Cardiac muscle cell (in vitro differentiated cells and primary cell): ENCODE data around the gene NUAK1. TPM values are rescaled to one million over a fixed set of nuclear protein-coding genes. Genes with fewer than 3 reads are reported as not detected.

Source experiments
- DNase-seq, 2 donors: peaks; one replicate each; pipeline versions ENCODE4 v3.0.0 to v3.0.0-alpha.2; 2010 to 2017; ENCODE audit warnings: low read depth in 1 of 2, low spot score in 1 of 2
- H3K27ac ChIP-seq: fragments of 200-600 bp; sonication (generic); 2 replicates; pipeline ENCODE4 v1.5.1; 2016
- H3K27me3 ChIP-seq: fragments of 200-600 bp; sonication (generic); 2 replicates; pipeline ENCODE4 v1.6.0; 2016; ENCODE audit warnings: control low read depth
- H3K36me3 ChIP-seq: fragments of 200-600 bp; sonication (generic); 2 replicates; pipeline ENCODE4 v1.5.1; 2016; ENCODE audit warnings: control low read depth
- H3K4me1 ChIP-seq: fragments of 200-600 bp; sonication (generic); 2 replicates; pipeline ENCODE4 v1.8.1; 2017; ENCODE audit warnings: low read depth, mild to moderate bottlenecking, mixed run types
- H3K4me3 ChIP-seq: fragments of 200-600 bp; sonication (generic); 2 replicates; pipeline ENCODE4 v1.5.1; 2016; ENCODE audit warnings: mild to moderate bottlenecking
- H3K9me3 ChIP-seq: fragments of 200-600 bp; sonication (generic); 2 replicates; pipeline ENCODE4 v1.5.1; 2017; ENCODE audit warnings: low read depth, mild to moderate bottlenecking, control low read depth
- CTCF ChIP-seq: IDR thresholded peaks from 2 replicates; pipeline ENCODE4 v1.5.1; 2012; ENCODE audit warnings: low read depth, mild to moderate bottlenecking, low read length
- polyA plus RNA-seq: library from polyadenylated mRNA; unstranded; fragments of >200 nt; fragmentation: Nextera tagmentation; extraction: Ambion mirVana; gene quantifications from 2 replicates; pipeline ENCODE4 v1.2.1, GENCODE V29; 2016
- total RNA-seq: library from RNA; depleted of rRNA; stranded (reverse); fragments of >200 nt; gene quantifications from 2 replicates; pipeline ENCODE4 v1.2.3, GENCODE V29; 2016

Gene NUAK1
- total and polyA plus RNA-seq, 2 experiments from 2014 or later: 2.9 to 7.2 TPM

- Histone ChIP-seq H3K36me3 (no peaks in the 10 kb centered on the region), H3K4me3 (no peak overlapping the region), H3K27me3 (no peaks in the 10 kb centered on the region), H3K27ac (peak overlapping the region; percentile 77), H3K9me3 (no peaks in the 10 kb centered on the region), H3K4me1 (peaks cover 21% of the 10 kb centered on the region)
- TF ChIP-seq CTCF: no peak
- no peak for DNase-seq
Observed at GRCh38 chr12:106080791-106081170, 58.0 kb downstream of the NUAK1 start.

- Histone ChIP-seq H3K4me3 (no peak overlapping the region), H3K27me3 (no peaks in the 10 kb centered on the region), H3K4me1 (peaks cover 27% of the 10 kb centered on the region), H3K36me3 (no peaks in the 10 kb centered on the region), H3K9me3 (no peaks in the 10 kb centered on the region), H3K27ac (peak overlapping the region; percentile 77)
- DNase-seq: peak; percentile 33 to 82
- TF ChIP-seq CTCF: no peak
Observed at GRCh38 chr12:106080041-106080790, 58.5 kb downstream of the NUAK1 start.

GRCh38 chr12:106079148-106079738 lies 59.5 kb downstream of the NUAK1 start:
- Histone ChIP-seq H3K36me3 (no peaks in the 10 kb centered on the region), H3K4me3 (no peak overlapping the region), H3K4me1 (peaks cover 34% of the 10 kb centered on the region), H3K27ac (peak overlapping the region; percentile 77), H3K27me3 (no peaks in the 10 kb centered on the region), H3K9me3 (no peaks in the 10 kb centered on the region)
- TF ChIP-seq CTCF: no peak
- DNase-seq: no peak

GRCh38 chr12:106078358-106079010 lies 60.3 kb downstream of the NUAK1 start:
- peak in 1 of 2 donors; percentile 54 for DNase-seq
- H3K9me3 ChIP-seq: no peaks in the 10 kb centered on the region
- H3K27ac ChIP-seq: peak overlapping the region; percentile 29
- peaks cover 37% of the 10 kb centered on the region for H3K4me1 ChIP-seq
- no peak overlapping the region for H3K4me3 ChIP-seq
- H3K36me3 ChIP-seq: no peaks in the 10 kb centered on the region
- TF ChIP-seq CTCF: no peak
- H3K27me3 ChIP-seq: no peaks in the 10 kb centered on the region

GRCh38 chr12:106074706-106075392 lies 63.9 kb downstream of the NUAK1 start:
- Histone ChIP-seq H3K9me3 (no peaks in the 10 kb centered on the region), H3K36me3 (no peaks in the 10 kb centered on the region), H3K4me3 (no peak overlapping the region), H3K27me3 (no peaks in the 10 kb centered on the region), H3K4me1 (peaks cover 21% of the 10 kb centered on the region), H3K27ac (peak overlapping the region; percentile 91)
- no peak for TF ChIP-seq CTCF
- DNase-seq: peak; percentile 79 to 87
